Endometrium (tissue), 2 donors: Measurements from ENCODE around the gene ANKLE2.

Source experiments
- FAIRE-seq: peaks from 2 replicates; lab custom pipeline; 2012; peaks lifted over from hg19 to GRCh38; lab: Jason Lieb, UNC
- donor health status: control.
- donor health status: control.

Gene ANKLE2

GRCh38 chr12:132686825-132687210 is 74.8 kb downstream of the ANKLE2 start:
- FAIRE-seq = no peak

DNA sequence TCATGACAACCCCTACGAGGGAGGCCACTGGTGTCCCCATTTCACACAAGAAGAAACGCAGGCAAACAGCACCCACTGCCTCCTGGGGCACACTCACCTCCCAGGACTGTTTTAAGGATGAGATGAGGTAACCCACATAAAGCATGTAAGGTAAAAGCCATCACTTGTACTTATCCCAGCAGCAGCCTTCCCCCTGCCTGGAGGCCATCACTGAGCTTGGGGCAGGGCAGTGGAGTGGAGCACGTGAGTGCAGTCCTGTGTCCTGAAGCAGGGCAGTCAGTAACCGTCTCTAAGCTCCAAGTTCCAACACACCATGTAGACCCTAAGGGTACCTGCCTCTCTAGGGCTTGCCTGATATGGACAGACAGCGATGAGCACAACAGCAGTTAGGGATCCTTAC is 76.2 kb downstream of the ANKLE2 start:
- FAIRE-seq = no peak

DNA sequence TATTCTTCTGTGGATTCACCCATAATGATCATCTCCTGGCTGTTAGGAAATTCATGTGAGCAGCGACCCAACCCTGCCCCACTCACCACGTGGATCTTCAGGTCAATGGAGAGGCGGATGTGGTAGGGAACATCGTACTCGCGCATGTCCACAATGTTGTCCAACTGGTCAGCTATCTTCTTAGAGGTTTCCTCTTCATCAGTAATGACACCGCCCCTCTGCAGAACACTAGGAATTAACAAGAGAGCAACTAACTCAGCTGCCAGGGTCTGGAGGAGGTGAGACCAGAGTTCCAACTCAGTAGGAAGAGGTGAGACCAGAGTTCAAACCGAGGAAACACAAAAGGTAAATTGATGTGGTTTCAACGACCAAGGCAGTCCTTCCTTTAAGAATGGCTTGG is 84.1 kb downstream of the ANKLE2 start:
- FAIRE-seq = no peak

DNA sequence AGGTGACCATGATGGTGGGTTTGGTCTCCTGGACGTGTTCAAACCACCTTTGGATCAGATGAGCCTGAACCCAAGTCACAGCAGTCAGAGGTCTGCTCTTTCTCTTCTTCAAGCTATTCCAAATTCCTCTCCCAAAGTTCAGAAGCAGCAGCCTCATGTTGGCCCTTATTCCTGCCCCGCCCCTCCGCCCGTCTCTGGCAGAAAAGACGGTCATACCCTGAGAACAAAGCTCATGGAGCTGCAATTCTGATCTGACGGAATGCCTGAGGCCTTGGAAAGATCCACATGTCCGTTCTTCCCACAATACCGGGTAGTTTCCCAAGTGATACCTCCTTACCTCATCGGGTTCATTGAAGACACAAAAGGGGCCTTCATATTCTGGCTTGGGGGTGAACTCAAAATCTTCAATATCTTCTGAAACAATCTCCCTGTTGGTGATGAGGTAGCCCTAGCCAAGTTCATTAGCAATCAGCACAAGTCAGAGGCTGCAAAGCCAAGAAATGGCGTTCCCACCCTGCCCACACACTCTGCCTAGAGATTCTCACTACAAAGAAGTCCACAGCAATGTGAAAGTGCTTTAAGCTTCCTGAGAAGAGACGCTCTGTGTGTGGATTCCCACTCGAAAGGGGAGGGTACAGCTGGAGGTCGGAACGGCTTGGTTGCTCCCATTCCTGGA is 85.7 kb downstream of the ANKLE2 start:
- FAIRE-seq = no peak
